GM23338 (cell line): Measurements from ENCODE around the gene DNA2. TPM values are rescaled to one million over a fixed set of nuclear protein-coding genes. Genes with fewer than 3 reads are reported as not detected.

Source experiments
- polyA plus RNA-seq: library from polyadenylated mRNA; unstranded; fragments of >200 nt; fragmentation: Nextera tagmentation; extraction: Ambion mirVana; gene quantifications from 2 replicates; pipeline ENCODE4 v1.2.1, GENCODE V29; 2016
- small RNA-seq: library from RNA; depleted of rRNA; stranded (forward); fragments of <200 nt; gene quantifications from one replicate; pipeline ENCODE3, GENCODE V24; 2014; ENCODE audit warnings: low replicate concordance
- total RNA-seq: library from RNA; depleted of rRNA; stranded (reverse); fragments of >200 nt; shearing (Covaris generic); gene quantifications from 2 replicates; pipeline ENCODE4 v1.2.3, GENCODE V29; 2014; rRNA removed

DNA2 gene
- total and polyA plus RNA-seq, 2 experiments from 2014 or later, result 25.6 to 49.3 TPM

Small RNAs within 50 kb of the gene (small RNA-seq; reads per million reads assigned to genes)
- gene RF00019 (not detected), gene RNA5SP319 (not detected)

Other genes with a start within 250 kb of the DNA2 start
- gene ATOH7, start 239.9 kb downstream of the DNA2 start, total RNA-seq, result 1.2 and 1.8 TPM in 2 replicates
- 0.23 TPM in 1 of 2 replicates, not detected in the other for gene ATOH7, start 239.9 kb downstream of the DNA2 start, polyA plus RNA-seq
- gene HNRNPH3, start 139.9 kb downstream of the DNA2 start, total RNA-seq, result 87.2 and 87.4 TPM in 2 replicates
- 324 and 367 TPM in 2 replicates for gene HNRNPH3, start 139.9 kb downstream of the DNA2 start, polyA plus RNA-seq
- gene PBLD, start 139.0 kb downstream of the DNA2 start, total RNA-seq, result 0.90 and 1.2 TPM in 2 replicates
- gene PBLD, start 139.0 kb downstream of the DNA2 start, polyA plus RNA-seq, result 1.1 and 1.5 TPM in 2 replicates
- gene RUFY2, start 64.7 kb downstream of the DNA2 start, total RNA-seq, result 9.3 and 10.3 TPM in 2 replicates
- gene RUFY2, start 64.7 kb downstream of the DNA2 start, polyA plus RNA-seq, result 15.6 and 17.3 TPM in 2 replicates
- gene SLC25A16, start 55.5 kb upstream of the DNA2 start, total RNA-seq, result 11.1 and 12.0 TPM in 2 replicates
- 7.1 and 7.2 TPM in 2 replicates for gene SLC25A16, start 55.5 kb upstream of the DNA2 start, polyA plus RNA-seq
- gene TET1, start 88.4 kb upstream of the DNA2 start, total RNA-seq, result 82.5 and 90.5 TPM in 2 replicates
- gene TET1, start 88.4 kb upstream of the DNA2 start, polyA plus RNA-seq, result 32.5 and 37.2 TPM in 2 replicates
- 84.1 and 118 TPM in 2 replicates for gene CCAR1, start 249.3 kb upstream of the DNA2 start, total RNA-seq
- 103 and 121 TPM in 2 replicates for gene CCAR1, start 249.3 kb upstream of the DNA2 start, polyA plus RNA-seq